DMS 273 (cell line): ENCODE results near the gene TRIO.
A peak's percentile ranks its signal among the peaks of the same experiment; 100 is the strongest.

ENCODE experiments used
- DNase-seq: peaks from one replicate; lab custom pipeline; 2025; ENCODE audit not compliant: unreplicated experiment; lab: John Stamatoyannopoulos, UW

TRIO gene

DNA sequence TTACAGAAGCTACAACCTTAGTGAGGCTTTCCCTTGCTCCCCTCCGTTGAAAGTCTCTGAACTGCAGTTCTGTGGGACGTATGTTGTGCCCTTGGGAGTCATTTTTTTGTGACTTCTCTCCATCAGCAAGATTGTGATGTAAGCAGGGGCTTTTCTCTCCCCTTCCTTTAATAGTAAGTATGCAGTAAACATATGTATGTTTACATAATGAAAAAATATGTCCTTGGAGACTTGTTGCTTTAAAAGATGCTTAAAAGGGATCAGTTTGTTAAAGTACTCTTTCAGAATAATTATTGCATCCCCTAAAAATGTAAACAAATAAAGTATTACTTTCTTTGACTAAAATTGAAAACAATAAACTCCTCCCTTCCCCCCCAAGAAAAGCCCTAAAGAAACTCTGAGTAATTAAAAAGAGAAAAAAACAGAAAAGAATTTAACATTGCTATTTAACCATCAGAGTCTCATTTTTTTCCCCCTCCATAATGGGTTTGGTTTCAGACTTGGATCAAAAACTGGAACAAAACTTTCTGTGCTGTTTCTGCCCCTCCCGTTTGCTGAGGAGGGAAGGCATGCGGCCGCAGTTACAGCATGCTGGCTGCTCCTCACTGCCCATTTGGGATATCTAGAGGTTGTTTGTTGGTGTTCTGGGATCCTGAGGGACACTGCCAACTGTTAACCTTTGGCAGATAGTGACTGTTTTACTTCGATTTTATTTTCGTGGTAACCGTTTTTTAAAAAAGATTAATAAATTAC, 40.2 kb downstream of the TRIO start:
- peak; percentile 70 for DNase-seq

DNA sequence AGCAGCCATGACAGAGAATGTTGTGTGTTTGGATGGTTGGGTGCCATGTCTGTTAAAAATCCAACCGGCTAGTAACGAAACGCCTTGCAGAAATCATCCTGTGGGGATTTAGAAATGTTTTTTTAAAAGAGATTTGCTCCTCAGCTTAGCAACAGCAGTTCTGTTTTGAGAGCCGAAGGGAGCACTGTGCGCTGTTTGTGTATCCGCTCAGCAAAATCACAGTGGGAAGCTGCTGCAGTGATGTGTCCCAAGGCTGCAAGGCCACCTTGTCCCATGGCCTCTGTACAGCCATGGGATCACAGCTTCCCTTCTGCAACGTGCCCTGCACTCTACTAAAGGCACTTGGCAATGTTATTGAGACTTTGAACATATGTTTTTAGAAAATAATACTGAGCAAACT, 40.9 kb downstream of the TRIO start:
- DNase-seq, result peak; percentile 48

DNA sequence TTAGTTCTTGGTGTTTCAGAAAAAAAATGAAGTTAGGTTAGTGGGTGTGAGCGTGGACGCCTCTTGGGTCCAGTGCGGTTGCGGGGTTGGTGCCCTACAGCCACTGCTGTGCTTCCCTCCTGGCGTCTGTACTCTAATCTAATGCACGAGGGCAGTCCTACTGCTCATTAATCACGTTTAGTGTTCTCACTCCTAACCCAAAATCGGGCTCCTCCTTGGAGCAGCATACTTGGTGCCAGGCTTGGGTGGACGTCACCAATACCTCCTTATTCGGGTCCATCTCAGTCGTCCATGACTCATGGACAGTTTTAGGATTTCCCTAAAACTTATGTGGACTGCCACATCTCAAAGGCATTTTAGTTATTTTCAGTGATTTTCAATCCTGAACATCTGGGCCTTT, 41.6 kb downstream of the TRIO start:
- DNase-seq, result peak; percentile 36

DNA sequence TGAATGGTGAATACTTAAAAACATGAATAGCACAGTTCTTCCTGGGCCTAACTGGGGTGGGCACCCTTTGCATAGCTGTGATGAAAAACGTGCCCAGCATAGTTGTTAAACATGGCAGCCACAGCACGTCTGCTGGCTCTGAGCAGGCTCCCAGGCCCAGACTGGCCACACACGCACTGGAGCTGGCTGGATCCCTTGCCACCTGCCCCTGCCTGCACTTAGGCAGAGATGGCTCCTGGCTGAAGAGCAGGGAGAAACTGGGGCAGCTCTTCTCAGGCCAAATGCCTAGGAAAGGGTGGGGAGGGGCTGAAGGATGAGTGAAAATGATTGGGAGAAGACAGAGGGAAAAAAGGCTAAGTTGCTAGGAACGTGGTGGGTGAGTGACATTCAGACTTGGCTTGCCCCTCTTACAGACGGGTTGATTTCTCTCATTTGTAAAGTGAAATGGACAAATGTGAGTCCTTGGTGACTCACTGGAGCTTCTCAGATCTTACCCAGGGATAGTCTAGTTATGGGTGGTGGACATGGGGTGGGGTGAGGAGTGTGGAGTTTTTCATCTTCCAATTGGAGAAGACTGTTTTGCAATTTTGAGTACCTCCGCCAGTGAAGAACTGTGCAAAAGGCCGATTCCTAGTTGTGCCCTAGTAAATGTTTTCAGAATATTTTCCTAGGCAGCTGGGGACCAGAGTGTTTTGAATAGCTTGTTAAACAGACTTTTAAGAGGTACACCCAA, 42.4 kb downstream of the TRIO start:
- DNase-seq, result peak; percentile 71

DNA sequence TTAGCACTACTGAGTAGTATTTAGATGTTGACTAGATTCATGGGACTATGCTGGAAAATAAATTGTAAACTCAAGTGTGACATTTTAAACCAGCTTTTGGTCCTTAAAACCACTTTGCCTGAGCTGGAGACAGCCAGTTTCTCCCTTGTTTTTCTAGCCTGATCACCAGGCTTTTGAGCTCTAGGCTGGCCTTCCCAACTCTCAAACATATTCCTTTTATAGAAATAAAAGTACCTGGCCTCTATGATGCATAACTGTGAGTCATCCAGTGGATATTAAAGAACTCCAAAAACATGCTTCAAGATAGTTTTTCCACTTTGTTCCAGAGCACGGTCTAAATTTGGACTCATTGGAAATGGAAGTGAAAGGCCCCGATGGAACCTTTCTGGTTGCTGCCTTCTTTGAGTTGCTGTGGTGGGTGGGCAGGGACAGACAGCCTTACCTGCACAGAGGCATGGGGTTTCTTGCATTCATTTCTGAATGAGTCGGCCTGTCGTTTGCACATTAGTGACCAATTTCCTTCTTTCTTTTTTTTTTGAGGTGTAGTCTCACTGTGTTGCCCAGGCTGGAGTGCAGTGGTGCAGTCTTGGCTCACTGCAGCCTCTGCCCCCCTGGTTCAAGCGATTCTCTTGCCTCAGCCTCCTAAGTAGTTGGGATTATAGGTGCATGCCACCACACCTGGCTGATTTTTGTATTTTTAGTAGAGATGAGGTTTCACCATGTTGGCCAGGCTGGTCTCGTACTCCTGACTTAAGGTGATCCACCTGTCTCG, 43.1 kb downstream of the TRIO start:
- no peak for DNase-seq

DNA sequence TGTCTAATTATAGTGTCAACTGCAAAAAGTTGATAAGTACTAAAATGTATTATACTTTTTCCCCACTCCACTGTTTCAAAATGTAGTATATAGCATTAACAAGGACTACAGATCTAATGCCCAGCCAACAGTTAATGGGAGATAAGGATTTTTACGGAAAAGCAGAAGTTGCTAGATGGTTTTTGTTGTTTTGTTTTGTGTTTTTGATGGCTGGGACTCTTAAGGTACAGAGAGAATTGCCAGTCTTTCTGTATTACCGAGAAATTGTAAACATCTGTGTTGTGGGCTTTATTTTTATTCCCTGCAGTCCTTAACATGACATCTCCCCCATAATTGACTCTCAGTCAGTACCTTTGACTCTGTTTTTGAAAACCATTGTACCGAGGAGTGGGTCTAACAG, 44.0 kb downstream of the TRIO start:
- DNase-seq, result no peak

DNA sequence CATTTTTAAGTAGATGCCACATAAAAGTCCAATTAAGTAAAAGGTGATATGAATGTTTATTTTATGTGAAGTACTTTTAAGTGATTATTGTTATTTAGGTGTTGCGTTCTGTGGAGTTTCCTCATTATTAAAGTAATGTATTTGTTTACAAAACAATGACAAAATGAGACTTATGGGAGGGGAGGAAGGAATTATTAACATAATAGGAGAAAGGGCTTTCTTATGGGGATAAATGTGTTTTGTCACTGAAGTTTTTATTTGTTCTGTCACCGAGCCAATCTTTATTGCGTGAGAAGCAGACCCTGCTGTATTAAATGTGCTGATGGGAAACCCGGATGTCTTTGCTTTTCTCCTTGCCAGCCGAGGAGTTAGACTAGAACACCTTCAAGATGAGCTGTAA, 44.5 kb downstream of the TRIO start:
- DNase-seq, result no peak

DNA sequence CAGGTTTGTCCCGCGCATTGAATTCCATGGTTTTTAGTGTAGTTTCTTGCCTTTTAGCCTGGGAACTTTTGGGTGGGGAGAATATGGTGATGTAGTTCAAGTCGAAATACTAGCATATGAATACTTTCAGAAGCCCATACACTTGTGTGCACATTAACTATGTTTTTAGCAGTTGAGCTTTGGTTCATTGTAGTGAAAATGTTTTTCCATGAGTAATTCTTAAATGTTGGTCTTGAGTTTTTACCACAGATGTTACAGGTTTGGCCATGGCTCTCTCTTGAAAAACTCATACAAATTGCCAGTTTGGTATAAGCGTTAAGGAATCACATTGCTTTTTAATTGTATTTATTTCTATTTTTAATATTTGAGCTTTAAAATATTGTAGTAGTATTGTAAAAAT, 45.6 kb downstream of the TRIO start:
- DNase-seq, result no peak

DNA sequence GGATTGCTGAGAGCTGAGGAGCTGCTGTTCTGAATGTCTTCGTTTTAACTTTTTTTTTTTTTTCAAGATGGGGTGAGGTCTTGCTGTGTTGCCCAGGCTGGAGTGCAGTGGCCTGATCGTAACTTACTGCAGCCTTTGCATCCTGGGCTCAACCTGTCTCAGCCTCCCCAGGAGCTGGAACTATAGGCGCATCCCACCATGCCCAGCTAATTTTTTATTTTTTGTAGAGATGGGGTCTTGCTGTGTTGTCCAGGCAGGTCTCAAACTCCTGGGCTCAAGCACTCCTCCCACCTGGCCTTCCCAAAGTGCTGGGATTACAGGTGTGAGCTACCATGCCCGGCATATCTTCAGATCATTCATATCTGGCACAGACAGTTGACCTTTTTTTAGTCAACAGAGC, 46.5 kb downstream of the TRIO start:
- no peak for DNase-seq

DNA sequence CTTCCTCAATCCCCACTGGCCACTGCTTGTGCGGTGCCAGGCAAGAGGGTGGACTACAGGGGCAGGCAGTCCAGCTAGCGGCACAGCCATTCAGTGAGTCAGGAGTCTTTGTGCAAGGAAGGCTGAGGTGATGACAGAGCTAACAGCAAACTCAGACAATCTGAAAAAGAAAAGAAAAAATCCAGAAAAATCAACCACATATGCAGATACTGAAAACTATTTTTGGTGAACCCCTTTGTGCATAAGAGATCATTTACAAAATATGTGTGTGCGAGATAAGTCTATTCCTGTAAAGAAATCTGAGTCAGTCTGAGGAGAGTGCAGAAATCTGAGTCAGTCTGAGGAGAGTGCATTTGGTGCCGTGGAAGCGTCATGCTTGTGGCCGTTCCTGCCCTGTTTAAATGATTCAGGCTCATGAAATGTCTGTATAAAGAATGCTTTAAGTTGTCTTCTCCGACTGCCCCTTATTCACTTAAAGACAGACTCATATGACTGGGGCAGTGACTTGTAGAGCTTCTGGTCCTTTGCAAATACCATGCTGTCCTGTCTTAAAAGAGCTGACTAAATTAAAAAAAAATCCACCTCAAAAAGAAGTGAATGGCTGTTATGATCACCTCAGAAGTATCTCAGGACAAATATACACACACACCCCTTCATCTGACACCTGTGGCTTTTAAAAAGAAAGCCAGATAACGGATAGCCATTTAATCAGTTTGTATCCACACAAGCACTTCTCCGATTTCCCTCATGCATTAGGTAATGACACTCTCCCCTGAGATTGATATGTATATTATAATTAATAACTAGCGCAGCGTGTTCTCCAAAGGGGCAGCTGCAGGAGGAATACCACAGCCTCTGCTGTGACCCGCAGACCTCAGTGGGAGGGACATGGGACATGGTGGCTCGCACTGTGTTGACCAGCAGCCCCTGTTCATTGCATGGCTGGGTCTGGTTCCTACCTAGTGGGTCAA, 47.3 kb downstream of the TRIO start:
- DNase-seq, result peak; percentile 34

DNA sequence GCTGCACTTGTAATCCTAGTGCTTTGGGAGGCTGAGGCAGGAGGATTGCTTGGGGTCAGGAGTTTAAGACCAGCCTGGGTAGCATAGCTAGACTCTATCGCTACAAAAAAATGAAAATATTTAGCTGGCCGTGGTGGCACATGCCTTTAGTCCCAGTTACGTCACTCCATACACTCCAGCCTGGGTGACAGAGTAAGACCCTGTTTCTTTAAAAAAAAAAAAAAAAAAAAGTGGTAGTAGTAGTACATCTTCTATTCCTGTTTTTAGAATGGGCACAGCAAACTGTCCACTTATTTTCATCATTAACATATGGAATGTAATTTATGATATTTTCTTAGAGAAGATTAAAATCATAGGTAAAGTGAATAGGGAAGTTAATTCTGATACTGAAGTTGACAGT, 48.2 kb downstream of the TRIO start:
- DNase-seq, result no peak

DNA sequence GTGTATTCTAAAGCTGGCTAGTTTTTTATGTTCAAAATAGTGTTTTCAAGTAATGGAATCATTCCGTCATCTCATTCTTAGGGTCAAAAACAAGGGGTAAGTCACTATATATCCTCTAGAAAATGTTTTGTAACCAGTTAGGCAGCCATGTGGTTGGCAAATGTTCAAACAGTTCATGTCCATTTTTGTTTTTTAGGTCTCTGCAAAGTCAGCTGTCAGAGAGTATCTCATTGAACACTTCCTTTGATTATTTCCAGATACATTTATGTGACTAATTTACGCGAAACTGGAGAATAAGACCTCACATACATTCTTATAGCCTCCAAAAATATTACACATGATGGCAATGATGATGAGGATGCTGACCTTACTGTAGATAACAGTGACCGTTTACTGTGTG, 50.4 kb downstream of the TRIO start:
- DNase-seq, result no peak

DNA sequence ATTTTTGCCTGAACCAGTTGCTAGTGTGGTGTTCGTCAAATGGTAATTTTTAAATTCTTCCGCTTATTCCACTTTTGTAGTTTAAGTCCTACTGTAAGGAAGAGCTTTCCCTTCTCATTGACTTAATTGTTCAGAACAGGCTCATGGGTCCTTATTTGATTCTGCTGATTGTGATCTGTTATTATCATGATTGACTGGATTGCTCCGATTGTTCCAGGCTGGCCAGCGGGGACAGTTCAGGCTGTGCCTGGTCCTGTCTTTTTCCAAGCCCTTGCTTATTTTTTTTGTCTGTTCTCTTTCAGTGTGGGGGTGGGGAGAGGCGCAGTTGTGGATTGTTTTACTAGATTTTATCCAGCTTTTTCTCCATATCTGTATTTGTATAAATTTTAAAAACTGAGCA, 52.4 kb downstream of the TRIO start:
- no peak for DNase-seq

DNA sequence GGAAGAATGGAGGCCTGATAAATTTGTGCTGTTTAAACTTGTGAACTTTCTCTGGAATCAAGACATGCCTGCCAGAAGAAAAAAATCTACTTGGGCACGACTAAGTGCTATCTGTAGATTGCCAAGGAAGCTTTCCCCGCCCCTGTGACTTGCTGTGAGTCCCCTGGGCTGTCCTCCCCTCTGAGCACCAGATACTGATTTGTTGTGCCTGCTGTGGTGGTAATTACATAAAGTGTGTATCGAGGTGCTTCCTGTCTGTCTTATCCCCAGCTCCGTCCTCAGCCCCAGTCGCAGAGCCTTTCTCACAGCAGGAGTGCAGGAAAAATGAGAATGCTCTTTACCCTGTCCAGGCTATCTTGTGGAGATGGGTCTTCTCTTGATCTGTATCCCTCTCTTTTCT, 53.9 kb downstream of the TRIO start:
- DNase-seq, result no peak

DNA sequence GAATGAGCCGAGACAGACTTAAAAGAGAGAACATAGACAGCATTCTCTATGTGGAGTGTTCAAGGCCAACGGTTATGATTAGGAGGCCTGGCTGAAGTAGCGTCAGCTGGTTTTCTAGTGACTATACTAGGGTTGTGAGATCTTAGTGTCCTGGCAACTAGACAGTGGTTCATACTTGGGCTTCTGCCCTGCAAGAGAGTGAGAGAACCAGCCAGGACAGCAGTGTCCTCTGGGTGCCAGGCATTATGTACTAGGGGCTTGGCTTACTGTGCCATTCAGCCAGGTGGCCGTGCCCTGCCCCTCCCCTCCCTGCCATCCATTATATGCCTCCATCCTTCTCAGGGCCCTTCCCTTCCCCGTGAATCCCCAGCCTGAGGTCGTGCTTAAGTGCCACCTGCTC, 56.8 kb downstream of the TRIO start:
- peak; percentile 34 for DNase-seq

DNA sequence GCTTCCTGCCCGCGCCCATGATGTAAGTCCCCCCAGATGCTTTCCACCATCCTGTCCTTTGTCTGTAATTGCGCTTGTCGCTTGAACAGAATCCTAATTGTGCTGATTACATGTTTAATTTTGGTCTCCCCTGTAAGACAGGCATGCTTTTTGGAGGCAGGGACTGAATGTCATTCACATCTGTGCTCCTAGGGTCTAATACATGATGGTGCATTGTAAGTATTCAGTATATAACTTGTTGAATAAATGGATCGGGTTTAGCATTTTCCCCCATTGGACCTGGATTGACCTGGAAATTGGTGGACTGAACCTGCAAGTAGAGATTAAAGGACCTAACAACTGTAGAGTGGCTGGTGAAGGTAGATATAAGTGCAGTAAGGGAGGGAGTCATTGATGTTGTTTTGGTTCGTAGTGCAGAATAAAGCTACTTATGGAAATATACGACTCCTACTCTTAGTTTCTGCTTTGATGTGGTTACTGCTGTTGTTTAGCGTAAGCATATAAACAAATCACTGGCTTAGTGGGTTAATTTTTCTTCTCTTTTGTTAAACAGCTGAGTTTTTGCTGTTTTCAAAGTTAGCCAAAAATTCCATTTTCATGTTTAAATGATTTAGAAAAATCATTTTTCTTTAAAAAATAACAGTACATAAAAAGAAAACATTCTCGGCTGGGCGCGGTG, 57.3 kb downstream of the TRIO start:
- DNase-seq, result no peak

DNA sequence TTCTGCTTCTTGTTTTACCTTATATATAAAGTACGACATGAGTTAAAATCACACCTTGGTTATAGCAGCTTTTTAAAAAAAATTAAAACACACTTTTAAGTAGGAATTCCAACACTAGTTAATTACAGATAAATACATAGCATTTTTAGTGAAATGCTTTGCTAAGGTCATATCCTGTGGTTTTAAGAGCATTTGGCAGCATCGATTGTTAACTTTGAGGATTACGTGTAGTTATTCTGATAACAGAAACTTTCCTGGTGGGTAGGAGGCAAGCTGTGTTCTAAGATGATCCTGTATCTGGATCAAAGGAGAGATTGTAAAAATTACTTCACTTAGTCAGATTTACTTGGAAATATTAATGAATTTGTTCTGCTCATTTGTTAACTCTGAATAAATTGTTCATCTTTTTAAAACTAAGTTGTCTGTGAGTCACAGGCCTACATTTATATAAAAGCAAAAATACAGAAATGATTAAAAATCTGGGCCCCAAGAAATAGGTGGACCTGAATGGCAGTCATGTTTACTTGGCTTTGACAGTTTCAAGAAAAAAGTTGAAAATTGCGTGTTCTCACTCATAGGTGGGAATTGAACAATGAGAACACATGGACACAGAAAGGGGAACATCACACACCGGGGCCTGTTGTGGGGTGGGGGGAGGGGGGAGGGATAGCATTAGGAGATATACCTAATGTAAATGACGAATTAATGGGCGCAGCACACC, 58.3 kb downstream of the TRIO start:
- no peak for DNase-seq

DNA sequence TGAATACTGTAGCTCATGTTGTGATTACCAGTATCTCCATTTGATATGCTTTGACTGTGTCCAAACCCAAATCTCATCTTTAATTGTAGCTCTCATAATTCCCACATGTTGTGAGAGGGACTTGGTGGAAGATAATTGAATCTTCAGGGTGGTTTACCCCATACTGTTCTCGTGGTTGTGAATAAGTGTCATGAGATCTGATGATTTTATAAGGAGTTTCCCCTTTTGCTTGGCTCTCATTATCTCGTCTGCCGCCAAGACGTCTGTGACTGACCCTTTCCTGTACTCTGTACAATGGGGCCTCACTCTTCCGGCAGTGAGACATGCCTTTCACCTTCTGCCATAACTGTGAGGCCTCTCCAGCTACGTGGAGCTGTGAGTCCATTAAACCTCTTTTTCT, 59.3 kb downstream of the TRIO start:
- no peak for DNase-seq

DNA sequence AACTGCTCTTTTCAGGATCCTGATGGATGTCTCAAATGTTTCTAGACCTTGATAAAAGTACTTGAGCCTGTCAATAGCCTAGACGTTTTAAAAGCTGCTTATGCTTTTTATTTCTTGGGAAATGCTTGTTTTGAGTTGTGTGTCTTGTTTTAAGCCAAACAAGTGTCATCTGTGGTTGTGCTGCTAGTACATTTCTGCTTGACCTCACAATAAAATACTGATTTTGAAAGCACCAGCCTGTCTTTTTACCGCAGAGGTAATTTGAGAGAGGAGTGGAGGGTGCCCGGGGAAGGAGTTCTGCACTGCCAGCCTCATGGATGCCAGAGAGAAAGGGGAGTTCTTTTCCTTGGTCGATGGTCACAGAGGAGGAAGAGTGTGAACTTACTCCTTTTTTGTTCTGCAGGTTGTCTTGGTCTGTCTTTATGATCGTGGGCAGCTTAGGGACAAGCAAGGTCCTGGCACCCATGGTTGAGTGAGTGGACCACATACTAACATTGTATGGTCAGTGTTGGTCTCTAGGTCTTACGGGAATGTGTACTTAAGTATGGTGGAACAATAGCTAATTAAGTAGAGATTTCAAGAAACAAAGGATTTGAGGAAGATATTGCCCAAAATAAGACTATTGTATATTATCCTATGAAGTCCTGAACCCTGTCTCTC, 61.0 kb downstream of the TRIO start:
- no peak for DNase-seq
